HG03139 (cell line): ENCODE results near the gene CNDP2.
A peak's percentile ranks its signal among the peaks of the same experiment; 100 is the strongest.

Source experiments
- ATAC-seq: cut with Tn5 transposase; IDR thresholded peaks from one replicate; pipeline ENCODE4 v1.9.1; 2021; ENCODE audit not compliant: unreplicated experiment

Gene CNDP2

DNA sequence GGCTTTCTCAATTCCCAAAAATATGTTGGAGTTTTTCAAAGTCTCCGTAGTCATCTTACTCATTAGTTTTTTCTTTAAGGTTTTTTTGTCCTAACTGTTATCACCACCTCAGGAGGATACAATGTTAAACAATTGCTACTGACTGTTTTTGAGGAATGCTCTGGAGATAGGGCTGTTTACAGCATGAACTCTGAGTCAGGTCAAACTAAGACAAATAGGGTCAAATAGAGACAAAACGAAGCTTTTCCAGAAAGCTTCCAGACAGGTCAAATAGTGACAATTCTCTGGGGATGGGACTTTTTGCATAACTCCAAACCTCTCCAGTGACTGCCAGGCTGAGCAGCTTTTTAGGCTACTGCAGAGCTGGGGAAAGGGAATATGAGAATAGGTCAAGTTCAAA lies 23.9 kb upstream of the CNDP2 start:
- no peak for ATAC-seq

DNA sequence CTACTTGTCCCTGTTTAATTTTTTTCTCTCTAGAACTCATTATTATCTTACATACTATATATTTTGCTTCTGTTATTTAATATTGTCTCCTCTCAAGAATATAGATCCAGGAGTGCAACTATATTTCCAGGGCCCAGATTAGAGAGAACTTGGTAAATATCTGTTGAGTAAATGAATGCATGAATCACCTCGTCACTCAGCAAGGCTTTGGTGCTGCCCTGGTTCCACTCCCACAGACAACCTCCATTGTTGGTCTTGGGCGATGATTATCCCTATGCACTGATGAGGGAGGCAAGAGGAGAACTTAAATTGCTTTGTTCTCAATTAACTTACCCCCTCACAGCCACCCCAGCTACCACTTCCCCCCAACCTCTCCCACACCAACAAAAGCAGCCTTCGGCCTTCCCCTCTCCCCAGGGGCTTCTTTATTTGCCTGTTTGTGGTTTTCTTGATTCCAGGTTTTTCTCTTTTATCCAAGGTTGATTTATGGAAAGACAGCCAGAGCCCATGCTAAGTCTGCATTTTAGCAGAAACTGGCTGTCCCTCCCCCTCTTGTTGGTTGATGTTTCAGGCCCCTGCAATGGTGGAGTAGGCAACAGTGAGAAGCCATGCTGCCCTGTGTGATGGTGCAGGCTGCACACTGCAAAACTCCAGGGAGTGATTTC lies 22.1 kb upstream of the CNDP2 start:
- no peak for ATAC-seq

DNA sequence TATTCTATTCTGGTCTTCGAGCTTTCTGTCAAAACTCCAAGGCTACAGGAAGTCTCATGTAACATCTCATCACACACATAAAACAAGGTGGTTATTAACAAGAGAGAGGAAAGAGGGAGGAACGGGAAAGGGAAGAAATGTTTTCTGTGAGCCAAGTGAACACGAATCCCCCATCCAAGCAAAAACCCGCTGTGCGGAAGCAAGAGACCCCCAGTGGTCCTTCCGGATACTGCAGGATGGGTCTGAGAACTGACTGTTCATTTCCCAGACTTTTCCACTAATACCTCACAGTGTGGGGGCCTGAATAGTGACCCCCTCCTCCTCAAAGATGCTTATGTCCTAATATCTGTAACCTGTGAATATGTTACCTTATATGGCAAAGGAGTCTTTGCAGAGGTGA lies 20.0 kb upstream of the CNDP2 start:
- ATAC-seq = no peak

DNA sequence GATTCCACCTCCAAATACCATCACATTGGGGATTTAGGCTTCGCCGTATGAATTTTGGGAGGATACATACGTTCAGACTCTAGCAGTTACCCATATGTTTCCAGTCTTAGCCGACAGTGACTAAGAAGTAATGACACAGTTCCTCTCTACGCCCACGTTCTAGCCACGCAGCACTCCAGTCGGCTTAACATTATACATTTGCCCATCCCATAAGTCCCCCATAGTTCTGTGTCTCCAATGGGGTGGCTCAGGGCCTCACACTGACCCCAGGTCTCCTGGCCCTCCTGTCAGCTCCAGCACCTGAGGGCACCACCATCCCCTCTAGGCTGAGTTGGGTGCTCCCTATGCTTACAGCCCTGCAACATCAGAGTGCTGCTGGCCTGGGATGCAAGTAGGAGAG lies 18.4 kb upstream of the CNDP2 start:
- no peak for ATAC-seq

DNA sequence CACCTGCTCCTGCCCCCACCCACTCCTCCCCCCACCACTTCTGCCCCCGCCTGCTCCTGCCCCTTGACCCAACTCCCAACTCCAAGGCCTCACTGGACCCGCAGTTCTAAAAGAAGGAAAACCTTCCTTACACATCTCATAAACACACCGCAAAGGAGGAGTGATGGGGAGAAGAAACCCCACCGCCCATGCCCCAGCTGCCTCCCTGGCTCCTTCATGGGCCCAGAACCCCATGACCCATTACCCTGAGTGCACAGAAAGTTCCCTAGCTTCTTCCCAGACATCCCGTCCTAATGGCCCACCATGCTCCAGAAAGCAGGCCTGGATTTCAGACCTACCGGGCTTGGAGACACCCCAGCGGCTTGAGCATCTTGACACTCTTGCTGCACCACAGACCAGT lies 17.8 kb upstream of the CNDP2 start:
- ATAC-seq = no peak

DNA sequence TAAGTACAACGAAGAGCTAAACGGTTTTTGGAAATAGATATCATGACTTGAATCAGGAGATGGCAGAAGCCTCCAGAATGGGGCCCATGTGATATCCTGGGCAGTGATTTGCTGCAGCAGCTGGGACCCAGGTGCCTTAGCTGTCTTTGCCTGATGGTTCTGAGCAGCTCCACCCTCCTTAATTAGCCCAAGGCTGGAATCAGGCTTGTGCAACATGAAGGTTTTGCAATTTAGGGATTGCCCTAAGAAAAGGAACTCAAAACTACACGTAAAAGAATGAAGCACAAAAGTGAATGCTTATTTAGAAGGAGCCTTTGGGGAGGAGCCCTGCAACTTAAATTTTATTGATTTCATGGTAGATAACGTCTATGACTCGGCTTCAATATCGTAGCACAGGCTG lies 17.3 kb upstream of the CNDP2 start:
- ATAC-seq = no peak

DNA sequence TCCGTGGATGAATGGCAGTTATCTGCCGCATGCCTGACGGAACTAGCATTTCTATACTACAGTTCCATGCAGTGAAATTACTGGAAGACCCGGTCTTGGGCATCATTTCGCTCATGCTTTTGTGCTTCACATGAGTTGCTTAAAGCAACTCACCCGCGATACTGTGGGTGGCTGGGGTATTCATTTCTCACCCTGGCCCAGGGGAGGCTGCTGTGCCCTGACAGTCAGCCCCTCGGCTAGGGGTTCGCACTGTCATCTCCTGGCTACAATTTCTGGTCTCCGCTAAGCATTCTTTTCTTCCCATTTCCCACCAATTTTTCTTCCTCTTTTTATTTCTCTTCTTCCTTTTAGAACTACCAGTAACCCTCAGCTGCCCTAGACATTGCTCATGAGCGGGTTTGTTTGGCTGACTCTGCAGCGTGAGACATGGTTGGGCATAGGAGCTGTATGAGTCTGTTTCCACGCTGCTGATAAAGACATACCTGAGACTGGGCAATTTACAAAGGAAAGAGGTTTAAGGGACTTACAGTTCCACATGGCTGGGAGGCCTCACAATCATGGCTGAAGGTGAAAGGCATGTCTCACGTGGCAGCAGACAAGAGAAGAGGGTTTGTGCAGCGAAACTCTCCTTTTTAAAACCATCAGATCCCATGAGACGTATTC lies 16.5 kb upstream of the CNDP2 start:
- ATAC-seq = no peak

DNA sequence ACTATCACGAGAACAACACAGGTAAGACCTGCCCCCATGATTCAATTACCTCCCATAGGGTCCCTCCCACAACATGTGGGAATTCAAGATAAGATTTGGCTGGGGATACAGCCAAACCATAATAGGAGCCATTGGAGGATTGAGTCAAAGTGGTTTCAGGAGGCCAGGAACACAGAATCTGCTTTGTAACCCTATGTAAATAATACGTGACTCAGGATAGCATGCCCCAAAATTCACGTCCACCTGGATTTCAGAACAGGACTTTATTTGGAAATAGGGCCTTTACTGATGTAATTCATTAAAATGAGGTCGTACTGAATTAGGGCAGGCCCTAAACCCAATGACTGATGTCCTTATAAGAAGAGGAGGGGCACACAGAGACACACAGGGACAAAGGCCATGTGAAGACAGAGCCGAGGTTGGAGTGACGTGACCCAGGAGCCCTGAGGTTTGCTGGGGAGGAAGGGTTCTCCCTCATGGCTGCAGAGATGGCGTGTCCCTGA lies 16.0 kb upstream of the CNDP2 start:
- no peak for ATAC-seq

DNA sequence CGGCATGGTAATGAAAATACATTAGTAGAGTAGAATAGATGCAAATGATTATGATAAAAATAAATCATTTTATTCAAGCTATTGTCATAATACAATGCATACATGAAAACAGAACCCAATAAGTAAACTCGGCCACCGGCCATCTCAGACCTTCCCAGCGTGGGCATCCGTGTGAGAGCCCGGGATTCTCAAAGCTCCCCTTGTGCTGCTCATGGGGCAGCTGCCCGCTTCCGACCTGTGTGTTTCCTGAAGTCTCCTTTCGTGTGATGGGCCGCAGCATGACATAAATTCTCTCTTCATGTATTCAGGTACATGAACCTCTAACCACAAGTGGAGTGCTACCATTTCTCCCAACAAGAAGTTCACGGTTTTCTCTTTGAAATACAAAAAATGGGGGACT lies 13.5 kb upstream of the CNDP2 start:
- no peak for ATAC-seq

DNA sequence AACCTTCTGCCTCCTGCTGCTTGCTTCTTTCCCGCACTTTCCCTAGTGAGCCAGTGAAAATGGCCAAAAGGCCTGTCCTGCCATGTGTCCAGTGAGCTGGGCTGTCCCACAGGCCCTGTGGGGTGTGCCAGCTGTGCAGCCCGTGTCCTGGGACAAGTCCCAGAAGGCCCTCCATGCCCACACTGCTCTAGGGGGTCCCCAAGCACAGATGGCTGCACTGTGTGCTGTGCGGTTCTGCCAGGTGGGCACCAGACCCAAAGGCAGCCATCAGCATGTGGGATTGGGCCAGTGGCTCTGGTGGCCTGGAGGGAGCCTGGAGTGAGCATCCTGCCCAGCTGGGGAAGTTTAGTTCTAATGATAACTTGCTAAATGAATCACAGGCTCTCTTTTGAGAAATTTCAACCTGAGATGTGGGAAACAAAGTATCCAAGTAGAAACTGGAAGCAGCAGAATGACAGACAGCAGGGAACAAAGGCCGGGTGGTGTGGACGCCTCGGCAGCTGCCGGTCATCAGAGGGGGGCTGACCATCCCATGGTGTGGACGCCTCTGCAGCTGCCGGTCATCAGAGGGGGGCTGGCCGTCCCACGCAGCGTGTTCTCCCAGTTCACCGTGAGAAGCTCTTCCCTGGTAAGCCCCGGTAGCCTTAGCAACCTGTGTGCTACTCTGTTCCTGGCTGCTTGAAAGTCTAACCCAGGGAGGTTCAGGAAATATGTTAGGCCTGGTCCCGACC lies 9.9 kb upstream of the CNDP2 start:
- ATAC-seq = no peak

DNA sequence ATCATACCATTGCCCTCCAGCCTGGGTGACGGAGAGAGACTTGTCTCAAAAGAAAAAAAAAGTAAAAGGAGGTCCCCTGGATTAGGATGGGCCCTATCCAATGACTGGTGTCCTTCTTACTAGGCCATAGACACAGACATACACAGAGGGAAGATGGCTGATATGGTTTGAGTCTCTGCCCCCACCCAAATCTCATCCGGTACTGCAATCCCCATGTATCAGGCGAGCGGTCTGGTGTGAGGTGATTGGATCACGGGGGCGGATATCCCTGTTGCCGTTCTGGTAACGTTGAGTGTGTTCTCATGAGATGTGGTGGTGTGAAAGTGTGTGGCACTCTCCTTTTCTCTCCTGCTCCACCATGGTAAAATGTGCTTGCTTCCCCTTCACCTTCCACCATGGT lies 7.8 kb upstream of the CNDP2 start:
- no peak for ATAC-seq

DNA sequence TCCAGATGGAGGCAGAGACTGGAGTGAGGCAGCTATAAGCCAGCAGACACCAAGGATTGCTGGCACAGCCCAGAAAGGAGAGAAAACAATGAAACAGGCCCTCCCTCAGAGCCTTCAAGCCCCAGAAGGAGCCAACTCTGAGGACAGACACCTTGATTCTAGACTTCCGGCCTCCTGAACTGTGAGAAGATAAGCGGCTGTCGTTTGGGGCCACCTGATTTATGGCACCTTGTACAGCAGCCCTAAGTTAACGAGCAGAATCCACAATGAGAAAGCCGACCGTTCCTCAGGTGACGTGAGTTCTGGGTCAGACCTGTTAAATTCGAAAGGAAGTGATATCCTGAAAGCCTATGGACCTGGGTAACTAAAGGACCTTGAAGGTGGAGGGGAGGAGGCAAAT lies 7.3 kb upstream of the CNDP2 start:
- ATAC-seq = no peak

DNA sequence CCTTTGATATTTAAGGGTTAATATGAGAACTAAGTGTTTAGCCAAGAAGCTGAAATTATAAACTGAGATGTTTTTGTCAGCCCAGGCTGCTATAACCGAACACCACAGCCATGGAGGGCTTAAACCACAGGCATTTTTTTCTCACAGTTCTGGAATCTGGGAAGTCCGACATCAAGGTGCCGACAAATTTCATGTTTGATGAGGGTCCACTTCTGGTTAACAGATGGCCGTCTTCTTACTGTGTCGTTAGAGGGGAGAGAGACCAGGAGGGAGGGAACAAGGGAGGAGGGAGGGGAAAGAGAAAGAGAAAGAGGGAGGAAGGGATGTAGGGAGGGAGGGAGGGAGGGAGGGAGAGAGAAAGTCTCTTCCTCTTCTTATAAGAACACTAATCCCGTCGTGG lies 6.5 kb upstream of the CNDP2 start:
- no peak for ATAC-seq

DNA sequence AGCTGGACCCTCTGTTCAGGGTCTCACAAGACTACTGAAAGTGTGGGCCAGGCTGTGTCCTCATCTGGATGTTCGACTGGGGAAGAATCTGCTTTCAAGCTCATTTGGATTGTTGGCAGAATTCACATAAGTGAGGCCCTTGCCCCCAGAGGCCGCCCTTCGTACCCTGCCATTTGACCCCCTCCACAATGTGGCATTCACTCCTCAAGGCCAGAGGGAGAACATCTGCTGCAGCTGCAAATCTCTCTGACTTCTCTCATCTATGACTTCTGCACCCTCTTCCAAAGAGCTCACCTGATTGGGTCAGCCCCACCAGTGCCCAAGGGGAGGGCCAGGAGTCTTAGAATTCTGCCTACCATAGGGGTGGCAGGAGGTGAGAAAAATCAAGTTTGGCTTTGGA lies 3.9 kb upstream of the CNDP2 start:
- ATAC-seq = no peak

DNA sequence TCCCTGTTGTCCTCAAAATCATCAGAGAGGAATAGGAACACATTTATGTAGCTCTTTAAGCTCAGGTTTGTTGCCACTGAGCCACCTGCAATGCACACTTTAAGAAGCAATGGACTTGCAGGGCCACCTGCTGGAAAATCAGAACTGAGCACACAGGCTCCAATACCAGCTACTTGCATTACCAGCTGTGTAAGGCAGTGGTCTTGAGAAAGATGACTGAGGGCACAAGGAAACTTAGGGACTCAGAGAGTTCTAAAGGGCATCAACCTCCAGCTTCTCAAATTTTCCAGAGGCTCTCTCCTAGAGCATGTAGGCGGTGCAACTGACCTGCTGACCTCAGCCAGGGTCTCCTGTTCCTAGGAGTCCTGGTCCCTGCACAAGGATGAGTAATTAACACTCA lies 2.5 kb upstream of the CNDP2 start:
- no peak for ATAC-seq

DNA sequence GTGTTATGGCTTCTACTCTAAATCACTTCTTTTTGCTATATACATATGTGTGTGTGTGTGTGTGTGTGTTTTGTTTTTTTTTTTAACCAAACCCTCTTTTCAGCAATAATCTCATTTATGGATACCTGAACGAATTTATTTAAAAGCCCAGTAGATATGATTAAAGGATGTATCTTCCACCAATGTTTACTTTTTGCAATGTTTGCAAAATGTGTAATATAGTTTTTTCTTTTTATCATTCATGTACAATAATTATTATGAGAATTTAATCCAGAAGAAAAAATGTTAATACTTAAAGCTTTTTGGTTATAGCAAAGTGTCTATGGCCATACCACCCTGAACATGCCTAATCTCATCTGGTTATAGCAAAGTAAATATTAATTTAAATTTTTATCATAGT lies 1.6 kb upstream of the CNDP2 start:
- no peak for ATAC-seq

DNA sequence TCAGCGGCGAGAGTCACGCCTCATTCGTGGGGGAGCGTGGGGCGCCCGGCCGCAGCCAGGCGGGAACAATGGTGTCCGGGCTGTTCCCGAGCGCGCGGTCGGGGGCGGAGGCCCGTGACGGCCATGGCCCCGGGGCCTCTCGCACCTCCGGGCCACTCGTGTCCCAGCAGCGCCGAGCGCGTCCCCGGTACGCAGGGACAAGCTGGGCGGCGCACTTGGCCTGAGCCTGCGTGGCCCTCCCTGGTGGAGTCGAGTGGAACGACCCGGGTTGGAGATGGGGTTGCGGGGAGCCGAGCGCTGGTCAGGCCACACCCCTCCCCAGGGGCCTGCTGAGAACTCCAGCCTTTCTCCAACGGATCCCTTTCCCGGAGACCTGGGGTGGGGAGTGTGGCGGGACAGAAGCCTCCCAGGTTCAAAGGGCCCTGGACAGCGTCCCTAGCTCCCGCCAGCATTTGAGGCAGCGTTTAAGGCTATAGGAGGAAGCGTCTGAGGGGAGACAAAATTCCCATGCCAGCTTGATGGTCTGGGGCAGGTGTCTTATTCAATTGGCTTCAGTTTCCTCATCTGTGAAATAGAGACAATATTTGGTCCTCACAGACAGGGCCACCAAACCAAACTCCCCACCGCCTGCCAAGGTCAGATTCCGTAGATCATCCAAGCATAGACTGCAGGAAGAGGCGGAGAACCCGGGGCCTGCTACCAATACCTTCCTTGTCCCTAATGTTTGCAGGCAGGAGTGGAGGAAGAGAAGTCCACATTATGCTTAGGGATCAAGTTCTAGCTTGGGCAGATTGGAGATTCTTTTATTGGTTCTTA lies 553 bp downstream of the CNDP2 start:
- ATAC-seq = peak; percentile 19

DNA sequence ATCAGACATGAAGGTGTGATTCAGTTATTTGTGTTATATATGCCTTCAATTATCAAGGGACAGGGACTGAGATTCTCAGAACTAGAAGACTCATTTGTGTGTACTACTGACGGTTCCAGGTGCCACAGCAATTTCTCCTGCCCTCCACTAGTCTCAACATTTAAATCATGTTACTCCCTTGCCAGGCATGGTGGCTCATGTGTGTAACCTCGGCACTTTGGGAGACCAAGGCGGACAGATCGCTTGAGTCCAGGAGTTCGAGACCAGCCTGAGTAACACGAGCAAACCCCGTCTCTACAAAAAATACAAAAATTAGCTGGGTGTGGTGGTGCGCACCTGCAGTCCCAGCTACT lies 1.1 kb downstream of the CNDP2 start:
- no peak for ATAC-seq

DNA sequence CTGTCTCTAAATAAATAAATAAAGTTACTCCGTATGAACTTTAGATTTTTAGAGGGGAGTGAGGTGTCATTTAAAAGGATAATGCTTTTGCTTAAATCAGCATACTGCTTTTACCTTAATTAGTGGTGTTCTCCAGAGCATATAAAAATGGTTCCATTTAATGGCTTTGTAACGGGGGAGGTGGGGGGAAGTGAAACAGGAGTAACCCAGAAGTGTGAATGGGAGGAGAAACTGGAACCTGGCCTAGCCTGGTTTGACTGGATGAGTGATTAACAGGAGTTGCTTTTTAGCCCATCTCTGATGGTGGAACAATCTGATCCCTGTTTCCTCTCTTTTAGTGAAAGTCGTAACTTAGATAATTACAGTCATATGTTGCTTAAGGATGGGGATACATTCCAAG lies 1.6 kb downstream of the CNDP2 start:
- no peak for ATAC-seq

DNA sequence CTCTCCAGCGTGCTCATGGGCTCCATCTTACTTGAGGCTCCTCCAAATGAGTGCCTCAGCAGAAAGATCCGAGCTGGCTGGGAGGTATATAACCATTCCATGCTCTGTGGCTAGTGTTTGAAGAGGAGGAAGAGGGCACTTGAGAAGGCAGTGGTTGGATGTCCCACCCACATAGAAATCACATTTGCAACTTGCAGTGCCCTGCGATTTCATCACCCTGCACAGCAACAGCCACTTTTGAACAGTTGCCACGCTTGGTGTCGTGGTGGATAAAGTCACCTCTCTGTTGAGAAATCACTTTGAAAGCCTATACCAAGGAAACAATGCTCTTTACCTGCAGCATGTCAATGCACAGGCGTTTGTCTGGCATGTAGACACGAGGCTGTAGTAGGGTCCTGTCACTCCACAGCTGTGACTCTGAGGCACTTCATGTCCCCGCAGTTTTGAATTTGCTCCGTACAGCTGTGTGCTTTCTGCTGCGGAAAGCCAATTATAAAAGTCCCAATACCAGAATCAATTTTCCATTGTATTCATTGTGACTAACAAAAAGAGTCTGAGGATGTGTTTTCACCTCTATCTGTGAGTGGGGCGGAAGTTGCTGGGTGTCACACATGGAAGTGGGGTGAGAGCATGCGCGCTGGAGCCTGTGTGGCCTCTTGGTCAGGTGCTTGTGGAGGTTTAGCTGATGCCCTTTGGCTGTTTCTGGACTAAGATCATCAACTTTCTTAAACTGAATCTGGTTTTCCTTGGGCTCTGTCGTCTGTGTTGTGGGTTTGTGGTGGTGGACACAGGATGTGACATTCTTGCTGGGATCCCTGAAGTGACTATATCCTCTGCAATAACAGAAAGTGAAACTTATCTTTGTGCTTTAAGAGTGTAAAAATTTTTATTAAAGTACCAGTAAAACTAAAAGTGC lies 2.8 kb downstream of the CNDP2 start:
- ATAC-seq = peak; percentile 24
